Nephron (organoid): ENCODE measurements around the gene NEK8.

ENCODE experiments used
- H3K27ac Mint-ChIP-seq, 3 experiments: 2 replicates each; pipeline ENCODE4 v1.8.0; 2020; ENCODE audit warnings: mixed read lengths in 3 of 3, mild to moderate bottlenecking in 2 of 3, moderate library complexity in 1 of 3
- H3K27me3 Mint-ChIP-seq: 2 replicates; pipeline ENCODE4 v1.8.0; 2021; ENCODE audit warnings: low read depth, mild to moderate bottlenecking, moderate library complexity, mixed read lengths
- H3K36me3 Mint-ChIP-seq: 2 replicates; pipeline ENCODE4 v1.8.0; 2020; ENCODE audit warnings: low read depth, mixed read lengths
- H3K4me1 Mint-ChIP-seq: 2 replicates; pipeline ENCODE4 v1.8.0; 2020; ENCODE audit warnings: mixed read lengths
- H3K4me3 Mint-ChIP-seq, 3 experiments: 2 replicates each; pipeline ENCODE4 v1.8.0; 2020; ENCODE audit warnings: mild to moderate bottlenecking in 3 of 3, mixed read lengths in 3 of 3, moderate library complexity in 2 of 3
- H3K9me3 Mint-ChIP-seq: 2 replicates; pipeline ENCODE4 v1.8.0; 2020; ENCODE audit warnings: mixed read lengths
- TF ChIP-seq, protein P1 (sequence below), 3 experiments: fragments of 200-600 bp; sonication (generic); IDR thresholded peaks; one replicate each; pipeline ENCODE4 v1.5.0; 2021; ENCODE audit warnings: antibody characterized with exemption in 3 of 3; ENCODE audit not compliant: unreplicated experiment in 3 of 3

The NEK8 gene

DNA sequence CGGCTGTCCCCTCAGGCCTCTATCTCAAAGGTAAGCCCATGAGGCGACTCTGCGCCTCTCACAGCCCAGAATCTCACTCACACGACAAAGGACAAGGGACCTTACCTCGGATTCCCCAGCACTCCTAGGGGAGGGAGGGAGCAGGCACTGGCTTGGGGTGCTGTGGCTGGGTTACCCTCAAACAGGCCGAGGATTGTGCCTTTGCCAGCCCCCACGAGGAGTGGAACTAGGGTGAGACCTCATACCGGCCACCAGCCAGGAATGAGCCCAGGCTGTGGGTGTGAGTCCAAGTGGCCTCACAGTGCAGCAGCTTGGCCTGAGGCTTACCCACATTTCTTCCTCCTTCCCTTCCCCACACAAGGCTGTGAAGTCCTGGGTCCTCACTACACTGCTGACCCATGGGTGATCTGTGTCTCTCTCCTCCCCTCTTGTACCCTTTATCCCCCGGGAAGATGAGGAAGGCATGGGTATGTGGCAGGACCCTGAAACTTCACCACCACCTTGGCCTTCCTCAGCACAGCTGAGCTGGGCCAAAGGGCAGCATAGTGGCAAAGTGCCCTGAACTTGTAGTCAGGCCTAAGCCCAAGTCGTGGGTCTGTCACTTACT lies 22.8 kb upstream of the NEK8 start:
- TF ChIP-seq, protein P1, sequence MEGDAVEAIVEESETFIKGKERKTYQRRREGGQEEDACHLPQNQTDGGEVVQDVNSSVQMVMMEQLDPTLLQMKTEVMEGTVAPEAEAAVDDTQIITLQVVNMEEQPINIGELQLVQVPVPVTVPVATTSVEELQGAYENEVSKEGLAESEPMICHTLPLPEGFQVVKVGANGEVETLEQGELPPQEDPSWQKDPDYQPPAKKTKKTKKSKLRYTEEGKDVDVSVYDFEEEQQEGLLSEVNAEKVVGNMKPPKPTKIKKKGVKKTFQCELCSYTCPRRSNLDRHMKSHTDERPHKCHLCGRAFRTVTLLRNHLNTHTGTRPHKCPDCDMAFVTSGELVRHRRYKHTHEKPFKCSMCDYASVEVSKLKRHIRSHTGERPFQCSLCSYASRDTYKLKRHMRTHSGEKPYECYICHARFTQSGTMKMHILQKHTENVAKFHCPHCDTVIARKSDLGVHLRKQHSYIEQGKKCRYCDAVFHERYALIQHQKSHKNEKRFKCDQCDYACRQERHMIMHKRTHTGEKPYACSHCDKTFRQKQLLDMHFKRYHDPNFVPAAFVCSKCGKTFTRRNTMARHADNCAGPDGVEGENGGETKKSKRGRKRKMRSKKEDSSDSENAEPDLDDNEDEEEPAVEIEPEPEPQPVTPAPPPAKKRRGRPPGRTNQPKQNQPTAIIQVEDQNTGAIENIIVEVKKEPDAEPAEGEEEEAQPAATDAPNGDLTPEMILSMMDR (IDR thresholded peaks at IDR 0.05; ENCODE audit: unreplicated experiment in 3 of 3) = no peak
- H3K36me3 Mint-ChIP-seq = peaks cover 23% of the 10 kb centered on the region
- no peaks in the 10 kb centered on the region for H3K27me3 Mint-ChIP-seq
- no peaks in the 10 kb centered on the region for H3K9me3 Mint-ChIP-seq
- H3K27ac Mint-ChIP-seq = peak overlapping the region in 2 of 3 experiments; percentile 43 to 58
- H3K4me3 Mint-ChIP-seq = no peak overlapping the region
- H3K4me1 Mint-ChIP-seq = peaks cover 5% of the 10 kb centered on the region

DNA sequence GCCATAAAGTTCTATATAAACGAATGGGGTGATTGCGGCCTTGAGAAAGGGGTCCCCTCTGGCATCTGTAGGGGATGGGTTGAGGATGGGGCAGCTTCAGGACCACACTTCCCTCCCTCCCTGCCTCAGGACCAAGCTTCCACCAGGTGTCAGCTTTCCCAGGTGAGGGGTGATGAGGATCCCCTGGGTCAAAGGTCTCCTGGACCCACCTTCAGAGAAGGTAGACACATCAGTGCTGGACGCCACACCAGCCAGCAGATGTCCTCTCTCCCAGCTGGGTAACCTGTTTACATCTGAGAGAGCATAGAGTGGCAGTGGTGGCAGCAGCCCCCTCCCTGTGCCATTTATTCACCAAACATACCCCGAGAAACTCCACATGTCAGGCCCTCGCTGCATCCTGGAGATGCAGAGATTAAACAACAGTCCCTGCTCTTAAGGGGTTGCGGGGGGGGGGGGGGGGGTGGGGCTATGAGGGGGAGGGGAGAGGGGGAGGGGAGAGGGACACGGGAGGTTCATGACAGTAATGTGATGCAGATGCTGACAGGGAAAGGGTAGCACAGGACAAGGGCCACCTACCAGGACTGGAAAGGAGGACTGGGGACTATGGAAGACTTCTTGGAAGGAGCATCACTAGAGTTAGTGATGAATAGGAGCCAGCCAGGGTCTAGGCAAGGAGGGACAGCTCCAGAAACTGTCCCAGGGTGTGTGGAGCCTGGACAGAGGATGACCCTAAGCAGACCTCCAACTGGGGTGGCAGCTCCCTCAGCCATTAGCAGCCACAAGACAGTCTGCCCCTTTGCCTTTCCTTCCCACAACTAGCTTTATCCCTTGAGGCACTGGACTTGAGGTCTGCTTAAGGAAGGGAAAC lies 21.9 kb upstream of the NEK8 start:
- Mint-ChIP-seq H3K4me3 (peak overlapping the region in 1 of 3 experiments; percentile 59), H3K27me3 (no peaks in the 10 kb centered on the region), H3K9me3 (no peaks in the 10 kb centered on the region), H3K4me1 (peaks cover 9% of the 10 kb centered on the region), H3K27ac (peak overlapping the region; percentile 11 to 58 (median 37)), H3K36me3 (peaks cover 19% of the 10 kb centered on the region)
- TF ChIP-seq, protein P1 (IDR thresholded peaks at IDR 0.05; ENCODE audit: unreplicated experiment in 3 of 3) = no peak

DNA sequence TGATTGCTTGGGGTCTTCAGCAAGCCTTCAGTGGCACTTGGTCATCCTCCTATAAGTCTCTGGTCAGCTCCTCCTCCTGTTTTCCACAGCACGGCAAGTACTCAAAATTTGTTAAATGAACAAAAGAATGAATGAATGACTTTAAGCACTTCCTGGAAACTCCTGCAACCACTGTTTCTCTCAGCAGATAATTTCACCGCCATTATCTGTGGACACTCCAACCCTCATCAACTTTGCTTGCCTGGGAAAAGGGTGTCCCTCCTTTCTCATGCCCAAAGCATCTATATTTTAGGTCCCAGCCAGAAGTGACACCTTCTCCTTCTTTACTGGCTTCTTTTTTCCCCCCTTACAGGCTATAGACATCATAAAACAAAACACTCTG lies 21.3 kb upstream of the NEK8 start:
- TF ChIP-seq, protein P1 (IDR thresholded peaks at IDR 0.05; ENCODE audit: unreplicated experiment in 3 of 3) = no peak
- no peaks in the 10 kb centered on the region for H3K9me3 Mint-ChIP-seq
- peak overlapping the region in 1 of 3 experiments; percentile 59 for H3K4me3 Mint-ChIP-seq
- H3K27ac Mint-ChIP-seq = peak overlapping the region; percentile 6 to 37 (median 11)
- H3K27me3 Mint-ChIP-seq = no peaks in the 10 kb centered on the region
- H3K36me3 Mint-ChIP-seq = peaks cover 15% of the 10 kb centered on the region
- peaks cover 13% of the 10 kb centered on the region for H3K4me1 Mint-ChIP-seq

DNA sequence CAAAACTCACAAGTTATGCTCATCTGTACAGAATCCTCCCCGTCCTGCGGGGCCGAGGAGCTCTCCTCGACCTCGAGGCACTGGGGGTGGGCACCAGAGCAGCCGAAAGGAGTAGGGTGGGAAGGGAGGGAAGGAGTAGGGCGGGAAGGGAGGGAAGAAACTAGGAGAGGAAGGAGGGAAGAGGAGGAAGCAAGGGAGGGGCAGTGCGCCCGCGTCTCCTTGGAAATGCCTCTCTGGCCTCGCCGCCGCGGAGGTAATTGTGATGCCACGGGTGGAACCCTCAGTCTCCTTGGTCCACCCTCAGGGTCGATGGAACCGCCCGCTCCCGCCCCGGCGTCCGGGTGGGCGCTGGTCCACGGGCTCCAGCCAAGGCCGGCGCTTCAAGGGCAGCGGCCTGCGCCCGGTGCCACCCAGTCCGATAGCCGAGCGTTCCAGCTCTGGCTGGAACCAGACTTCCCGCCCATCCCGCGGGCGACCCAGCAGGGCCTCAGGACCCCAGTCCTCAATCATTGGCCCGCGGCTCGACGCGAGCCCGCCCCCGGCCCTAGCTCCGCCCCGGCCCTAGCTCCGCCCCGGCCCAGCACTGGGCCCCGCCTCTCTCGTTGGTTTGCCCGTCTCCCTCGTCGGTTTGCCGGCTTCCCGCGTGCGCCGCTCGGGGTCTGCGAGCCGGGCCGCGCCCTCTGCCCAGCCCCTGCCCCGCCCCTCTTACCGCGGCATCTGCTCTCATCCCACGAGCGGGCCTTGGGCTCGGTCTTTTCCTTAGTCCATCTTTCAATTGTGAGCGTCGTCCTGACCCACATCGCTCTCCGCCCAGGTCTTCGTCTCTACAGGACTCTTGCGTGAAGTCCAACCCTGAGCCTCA lies 17.5 kb upstream of the NEK8 start:
- H3K4me1 Mint-ChIP-seq = peaks cover 29% of the 10 kb centered on the region
- H3K36me3 Mint-ChIP-seq = peaks cover 28% of the 10 kb centered on the region
- no peaks in the 10 kb centered on the region for H3K9me3 Mint-ChIP-seq
- TF ChIP-seq, protein P1 (IDR thresholded peaks at IDR 0.05; ENCODE audit: unreplicated experiment in 3 of 3) = no peak
- H3K27me3 Mint-ChIP-seq = no peaks in the 10 kb centered on the region
- H3K4me3 Mint-ChIP-seq = peak overlapping the region; percentile 92 to 98 (median 94)
- peak overlapping the region; percentile 97 to 100 (median 100) for H3K27ac Mint-ChIP-seq

DNA sequence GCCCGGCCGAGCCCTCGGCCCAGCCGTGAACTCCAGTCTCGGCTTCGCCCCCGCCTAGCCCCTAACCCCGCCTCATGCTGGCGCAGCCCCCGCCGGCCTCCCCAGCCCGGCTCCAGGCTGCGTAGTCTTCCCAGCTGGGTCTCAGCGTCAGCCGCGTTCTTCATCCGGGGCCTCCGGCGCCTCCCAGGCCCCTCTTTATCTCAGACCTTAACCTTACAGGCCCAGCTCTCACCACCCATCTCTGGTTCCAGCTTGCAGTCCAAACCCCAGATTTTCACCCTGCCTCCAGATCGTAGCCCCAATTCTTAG lies 16.9 kb upstream of the NEK8 start, which contains the start of gene PROCA1:
TSS of gene PROCA1 (minus strand) at position 166 of the 309 bp plus-strand sequence. CDS start 228 bp downstream, outside the sequence.
- TF ChIP-seq, protein P1 (IDR thresholded peaks at IDR 0.05; ENCODE audit: unreplicated experiment in 3 of 3) = no peak
- peak within 1 kb of the TSS; percentile 97 to 100 (median 100) for H3K27ac Mint-ChIP-seq
- H3K27me3 Mint-ChIP-seq = no peaks in the 10 kb centered on the region
- peaks cover 34% of the 10 kb centered on the region for H3K4me1 Mint-ChIP-seq
- H3K4me3 Mint-ChIP-seq = peak within 1 kb of the TSS; percentile 92 to 98 (median 94)
- H3K36me3 Mint-ChIP-seq = peaks cover 30% of the 10 kb centered on the region
- no peaks in the 10 kb centered on the region for H3K9me3 Mint-ChIP-seq
